GM18870 (cell line): Measurements from ENCODE around the gene GRAP2.
A peak's percentile ranks its signal among the peaks of the same experiment; 100 is the strongest.
"Not testable (repeated sequence)": the region's sequence is repeated elsewhere in the genome, so short reads cannot be mapped to it uniquely, and the experiment has no call there.

Source experiments
- ATAC-seq: cut with Tn5 transposase; IDR thresholded peaks from one replicate; pipeline ENCODE4 v1.9.1; 2021; ENCODE audit warnings: moderate library complexity; ENCODE audit not compliant: unreplicated experiment

GRAP2 gene

DNA sequence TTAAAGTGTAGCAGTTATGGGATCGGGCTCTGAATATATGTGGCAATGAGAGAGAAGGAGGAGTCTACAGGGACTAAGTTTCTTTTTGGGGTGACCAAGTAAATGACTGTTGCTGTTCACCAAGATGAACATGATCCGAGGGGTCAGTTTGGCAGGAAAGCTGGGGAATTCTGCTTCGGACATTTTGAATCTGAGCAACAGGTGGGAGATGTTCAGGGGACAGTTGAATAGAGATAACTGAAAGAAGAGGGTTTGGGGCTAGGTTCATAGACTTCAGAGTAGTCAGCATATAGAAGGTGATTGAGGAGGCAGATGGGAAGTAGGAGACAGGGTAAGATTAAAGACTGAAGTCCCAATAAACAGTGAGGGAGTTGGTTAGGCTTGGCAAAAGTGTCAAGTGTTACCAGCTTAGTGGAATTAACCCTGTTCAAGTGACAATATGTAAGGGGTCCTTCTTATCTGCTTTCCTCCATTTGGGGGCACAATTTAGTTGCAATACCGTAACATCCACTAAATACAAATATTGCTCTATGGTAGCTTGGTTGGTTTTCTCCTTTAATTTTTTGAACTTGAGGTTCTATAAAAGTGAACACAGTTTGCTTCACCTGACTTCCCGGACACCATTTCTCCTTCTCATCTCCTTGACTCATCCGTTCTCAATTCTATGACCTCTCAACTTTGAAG lies 4.4 kb upstream of the GRAP2 start:
- no peak for ATAC-seq

DNA sequence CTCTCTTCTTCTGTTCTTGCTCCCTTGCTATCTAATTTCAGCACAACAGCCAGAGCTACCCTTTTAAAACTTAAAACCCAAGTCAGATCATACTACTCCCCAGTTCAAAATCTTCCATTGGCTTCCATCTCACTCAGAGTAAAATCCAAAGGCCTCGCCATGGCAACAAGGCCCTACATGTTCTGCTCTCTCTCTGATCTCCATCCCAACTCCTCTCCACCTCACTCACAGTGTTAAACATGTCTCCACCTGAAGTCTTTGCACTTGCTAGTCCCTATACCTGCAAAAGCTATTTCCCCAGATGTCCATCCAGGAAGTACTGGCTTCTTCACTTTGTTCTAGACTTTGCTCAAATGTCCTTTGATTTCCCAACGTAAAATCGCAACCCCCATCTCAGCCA lies 3.0 kb upstream of the GRAP2 start:
- ATAC-seq = no peak

DNA sequence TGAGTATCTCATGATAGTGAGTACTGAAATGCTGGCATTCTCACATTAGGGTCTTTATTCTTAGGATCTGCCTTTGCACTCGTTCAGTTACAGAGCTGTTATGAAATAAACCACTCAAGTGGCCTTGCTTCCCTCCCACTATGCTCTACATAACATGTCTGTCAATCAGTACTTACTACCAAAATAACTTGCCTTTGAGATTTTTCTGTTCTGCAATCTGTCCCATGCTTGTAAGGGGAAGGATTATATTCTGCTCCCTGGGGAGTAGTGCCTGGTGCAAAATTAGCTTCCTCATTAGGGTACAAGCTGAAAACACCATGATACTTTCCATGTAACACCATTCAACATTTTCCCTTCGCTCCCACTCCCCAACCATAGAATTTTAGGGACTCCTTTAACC lies 1.9 kb upstream of the GRAP2 start:
- ATAC-seq = peak; percentile 52

DNA sequence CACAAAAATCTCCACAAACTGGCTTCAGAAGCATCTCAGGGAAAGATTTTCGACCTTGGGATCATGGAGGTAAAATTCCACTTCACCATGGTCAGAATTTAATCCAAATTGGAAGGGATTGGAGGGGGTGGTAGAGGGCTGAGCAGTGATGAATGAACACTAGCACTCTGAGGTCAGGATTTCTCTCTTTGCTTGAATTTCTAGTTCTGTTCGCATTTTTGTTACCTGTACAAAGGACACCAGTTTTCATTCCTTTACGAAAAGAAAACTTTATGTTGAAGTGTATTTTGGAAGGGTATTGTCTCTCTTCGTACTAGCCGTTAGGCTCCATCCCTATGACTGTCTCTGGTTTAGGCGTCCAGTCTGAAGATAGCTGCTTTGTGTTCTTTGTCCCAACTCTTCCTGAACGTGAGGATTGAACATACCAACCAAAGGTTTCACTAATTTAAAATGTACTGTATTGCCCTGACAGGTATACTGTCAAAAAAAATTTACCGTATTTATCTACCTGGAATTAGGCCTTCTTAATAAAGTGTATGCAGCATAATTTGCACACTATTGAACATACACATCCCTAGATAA lies 772 bp downstream of the GRAP2 start:
- no peak for ATAC-seq

DNA sequence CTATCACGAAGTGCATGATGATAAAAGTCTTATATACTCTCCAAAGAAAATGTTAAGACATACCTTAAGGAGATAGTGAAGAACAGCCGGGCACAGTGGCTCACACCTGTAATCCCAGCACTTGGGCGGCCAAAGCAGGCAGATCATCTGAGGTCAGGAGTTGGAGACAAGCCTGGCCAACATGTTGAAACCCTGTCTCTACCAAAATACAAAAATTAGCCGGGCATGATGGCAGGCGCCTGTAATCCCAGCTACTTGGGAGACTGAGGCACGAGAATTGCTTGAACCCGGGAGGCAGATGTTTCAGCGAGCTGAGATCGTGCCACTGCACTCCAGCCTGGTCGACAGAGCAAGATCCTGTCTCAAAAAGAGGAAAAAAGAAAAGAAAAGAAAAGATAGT lies 3.1 kb downstream of the GRAP2 start:
- not testable (repeated sequence) for ATAC-seq

DNA sequence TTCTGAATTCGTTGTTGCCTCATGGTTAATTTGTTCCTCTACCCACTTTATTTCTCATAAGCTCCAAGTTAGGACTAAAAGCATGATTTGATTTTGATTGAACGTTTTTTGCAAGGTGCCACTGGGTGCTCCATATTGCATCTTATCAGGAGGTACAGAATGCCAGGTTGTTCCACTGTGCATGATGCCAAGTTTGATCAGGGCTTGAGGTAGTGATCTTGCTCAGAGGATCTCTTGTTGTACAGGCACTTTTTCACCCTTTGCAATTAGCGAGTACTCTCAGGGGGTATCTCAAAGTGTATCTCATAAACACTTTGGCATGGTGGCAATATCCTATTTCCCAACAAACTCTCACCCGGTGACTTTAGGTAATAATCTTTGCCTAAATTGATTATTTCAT lies 4.0 kb downstream of the GRAP2 start:
- no peak for ATAC-seq

DNA sequence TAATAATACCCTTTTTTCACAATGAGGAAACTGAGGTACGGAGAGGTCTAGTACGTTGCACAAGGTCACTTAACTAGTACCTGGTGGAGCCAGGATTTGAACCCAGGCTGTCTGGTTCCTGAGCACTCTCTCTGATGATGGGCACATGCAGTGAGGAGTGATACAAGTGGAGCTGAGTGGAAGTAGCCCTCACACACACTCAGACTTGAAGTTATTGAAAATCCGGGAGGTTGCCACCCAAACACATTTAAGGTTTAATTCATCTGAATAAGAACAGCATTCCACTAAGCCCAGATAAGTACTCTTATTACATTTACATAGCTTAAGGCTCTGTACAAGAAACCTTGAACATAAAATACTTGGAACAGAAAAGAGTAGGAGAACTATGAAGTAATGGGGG lies 4.8 kb downstream of the GRAP2 start:
- ATAC-seq = no peak

DNA sequence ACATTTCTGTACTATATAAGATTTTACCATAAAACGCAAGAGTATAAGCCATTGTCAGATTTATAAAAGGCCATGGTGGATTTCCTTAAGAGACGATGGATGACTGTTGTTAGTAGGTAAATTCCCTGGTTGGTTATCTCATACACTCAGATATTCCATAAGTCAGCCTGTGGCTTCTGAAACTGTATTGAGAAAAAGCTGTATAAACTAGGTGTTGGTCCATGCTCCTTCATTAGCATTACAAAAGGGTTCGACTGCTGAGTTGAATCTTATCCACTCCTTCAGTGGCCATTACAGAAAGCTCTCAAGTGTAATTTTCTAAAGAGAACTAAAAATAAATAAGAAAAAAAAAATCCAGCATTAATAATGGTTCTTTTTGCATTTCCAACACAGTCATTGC lies 5.3 kb downstream of the GRAP2 start:
- no peak for ATAC-seq

DNA sequence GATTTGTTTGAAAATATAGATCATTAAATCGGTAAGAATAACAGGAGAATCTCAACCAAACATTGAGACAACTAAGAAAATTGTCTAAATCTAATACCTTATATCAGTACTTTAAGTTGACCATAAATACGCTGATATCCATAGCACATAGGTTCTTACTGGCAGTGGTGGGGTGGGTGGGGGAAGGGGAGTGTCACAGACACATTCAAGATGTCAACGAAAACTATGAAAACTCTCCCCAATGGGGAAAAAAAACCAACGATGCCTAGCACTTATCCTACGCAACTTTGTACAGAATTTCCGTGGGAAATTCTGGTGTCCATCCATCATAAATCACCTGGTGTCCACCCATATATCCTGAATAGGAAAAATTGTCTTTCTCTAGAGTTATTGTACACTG lies 6.2 kb downstream of the GRAP2 start:
- ATAC-seq = no peak

DNA sequence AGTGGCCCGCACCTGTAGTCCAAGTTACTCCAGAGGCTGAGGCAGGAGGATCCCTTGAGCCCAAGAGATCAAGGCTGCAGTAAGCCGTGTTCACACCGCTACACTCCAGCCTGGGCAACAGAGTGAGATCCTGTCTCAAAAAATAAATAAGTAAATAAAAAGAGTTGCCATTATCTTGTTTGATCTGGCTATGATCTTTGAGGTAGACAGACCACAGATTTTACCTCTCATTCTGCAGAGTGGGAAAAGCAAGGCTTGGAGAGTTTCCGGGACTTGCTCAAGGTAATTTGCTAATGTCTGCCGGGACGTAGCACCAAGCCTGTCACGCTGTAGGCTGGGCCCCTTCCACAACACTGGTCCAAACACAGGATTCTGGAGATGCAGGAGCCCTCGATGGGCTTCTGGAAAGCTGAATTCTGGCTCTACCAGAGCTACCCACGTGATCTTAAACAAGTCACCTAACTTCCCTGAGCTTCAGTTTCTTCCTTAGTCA lies 6.8 kb downstream of the GRAP2 start:
- ATAC-seq = no peak

DNA sequence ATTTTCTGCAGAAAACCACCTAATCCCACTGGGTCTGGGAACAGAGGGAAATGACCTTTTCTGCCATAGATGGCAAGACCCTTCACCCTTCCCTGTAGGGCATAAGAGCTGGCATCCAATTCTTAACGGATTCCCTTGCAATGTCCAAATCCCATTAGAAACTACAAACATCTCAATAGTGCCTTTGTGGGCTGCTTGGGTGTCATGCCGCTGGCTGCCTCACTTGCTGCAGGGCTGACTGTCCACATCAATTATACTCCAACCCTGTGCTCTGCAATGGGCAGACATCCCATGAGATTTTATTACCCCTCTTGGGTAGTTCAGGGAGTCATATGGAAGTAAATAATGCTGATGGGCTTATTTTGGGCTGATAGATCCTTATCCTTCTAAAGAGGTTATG lies 7.3 kb downstream of the GRAP2 start:
- ATAC-seq = no peak

DNA sequence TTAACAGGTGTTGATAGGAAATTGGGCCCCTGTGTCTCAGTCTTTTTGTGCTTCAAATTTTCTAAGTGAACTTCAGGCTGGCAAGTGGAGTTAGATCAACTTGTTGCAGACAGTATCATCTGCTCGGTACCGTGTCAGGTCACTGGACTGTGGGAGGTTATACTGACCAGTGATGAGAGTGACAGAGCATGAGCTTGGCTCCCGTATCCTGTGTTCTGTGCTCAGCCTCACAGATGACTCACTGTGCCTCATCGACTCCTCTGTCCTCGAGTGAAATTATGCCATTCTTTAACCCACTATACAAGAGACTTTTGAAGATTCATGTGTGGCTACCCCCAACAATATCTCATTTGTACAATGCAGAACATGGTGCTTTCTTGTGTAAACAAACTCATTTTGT lies 7.9 kb downstream of the GRAP2 start:
- ATAC-seq = no peak

DNA sequence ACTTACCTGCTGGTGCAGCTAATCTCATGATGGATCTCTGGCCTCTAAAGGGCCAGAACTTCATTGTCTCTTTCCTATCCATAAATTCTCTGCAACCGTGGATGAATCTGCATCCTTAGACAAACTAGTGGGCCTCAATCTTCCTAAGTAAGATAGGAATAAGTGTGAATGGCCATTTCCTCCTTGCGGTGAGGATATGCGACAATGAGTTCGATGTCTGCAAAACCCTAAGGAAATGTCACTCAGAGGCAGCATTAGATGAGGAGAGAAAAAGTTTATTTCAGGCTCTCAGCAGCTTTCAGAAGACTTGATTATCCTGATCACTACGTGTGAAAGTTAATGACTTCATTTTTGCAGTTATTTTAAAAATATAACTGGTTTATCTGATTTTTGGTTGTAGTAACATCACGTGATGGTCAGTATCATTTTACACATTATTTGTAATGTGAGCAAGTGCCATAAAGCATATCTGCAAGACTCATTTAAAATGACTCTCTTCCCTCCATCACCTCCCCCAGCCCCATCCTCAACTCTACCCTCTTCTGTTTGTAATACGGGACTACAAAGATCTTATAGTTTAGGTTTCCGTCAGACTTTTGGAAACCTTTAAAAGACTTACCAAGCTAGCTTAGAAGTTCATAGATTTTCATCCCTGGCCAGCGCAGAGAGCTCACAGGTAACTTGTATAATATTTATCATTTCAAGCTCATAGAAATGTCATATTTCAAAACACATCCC lies 10.2 kb downstream of the GRAP2 start:
- ATAC-seq = no peak

DNA sequence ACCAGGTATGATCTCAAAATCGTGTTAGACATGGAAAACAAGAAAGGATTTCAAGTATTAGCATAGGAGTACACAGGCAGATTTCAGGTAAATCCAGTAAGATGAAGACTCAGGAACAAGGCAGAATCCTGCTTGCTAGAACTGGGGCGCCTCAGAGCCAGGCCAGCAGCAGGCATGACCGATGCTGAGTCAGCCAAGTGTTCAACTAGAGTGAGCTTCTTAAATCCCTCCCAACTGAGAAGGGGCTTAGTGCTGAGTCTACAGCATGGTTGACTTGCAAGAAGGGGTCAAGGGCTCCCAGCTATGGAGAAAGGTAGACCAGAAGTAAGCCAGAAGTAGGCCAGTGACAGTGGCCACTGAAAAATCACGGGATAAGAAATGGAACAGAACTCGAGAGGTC lies 12.4 kb downstream of the GRAP2 start:
- no peak for ATAC-seq

DNA sequence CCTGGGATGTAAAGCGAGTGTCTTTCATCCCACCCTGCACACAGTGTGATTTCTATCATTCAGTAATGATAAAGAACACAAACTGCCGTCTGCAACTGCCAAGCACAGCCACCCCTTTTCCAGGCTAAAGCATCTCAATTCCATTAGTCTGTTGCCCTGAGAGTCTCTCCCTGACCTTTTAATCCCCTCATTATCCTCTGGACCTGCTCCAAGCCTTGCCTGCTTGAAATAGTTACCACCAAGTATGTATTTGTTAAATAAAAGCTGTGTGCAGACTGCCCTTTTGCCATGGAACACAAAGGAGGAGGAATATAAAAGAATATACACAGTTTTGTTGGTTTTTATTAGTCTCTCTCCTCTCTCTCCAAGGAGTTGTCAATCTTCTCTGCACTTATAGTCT lies 13.0 kb downstream of the GRAP2 start:
- no peak for ATAC-seq

DNA sequence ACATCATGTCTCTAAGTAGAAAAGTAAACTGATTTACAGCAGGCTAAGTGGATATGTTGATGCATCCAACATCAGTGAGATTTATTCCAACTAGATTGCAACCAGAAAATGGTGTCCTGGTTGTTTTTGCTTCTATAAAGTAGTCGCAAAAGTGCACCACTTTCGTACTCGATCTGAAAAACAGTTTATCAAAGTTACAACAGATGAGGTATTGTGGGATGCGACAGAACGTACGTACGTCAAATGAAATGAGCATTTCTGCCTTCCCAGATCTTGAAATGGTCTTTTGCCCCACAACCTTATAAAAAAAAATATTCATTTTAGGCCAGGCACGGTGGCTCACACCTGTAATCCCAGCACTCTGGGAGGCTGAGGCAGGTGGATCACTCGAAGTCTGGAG lies 13.7 kb downstream of the GRAP2 start:
- no peak for ATAC-seq

DNA sequence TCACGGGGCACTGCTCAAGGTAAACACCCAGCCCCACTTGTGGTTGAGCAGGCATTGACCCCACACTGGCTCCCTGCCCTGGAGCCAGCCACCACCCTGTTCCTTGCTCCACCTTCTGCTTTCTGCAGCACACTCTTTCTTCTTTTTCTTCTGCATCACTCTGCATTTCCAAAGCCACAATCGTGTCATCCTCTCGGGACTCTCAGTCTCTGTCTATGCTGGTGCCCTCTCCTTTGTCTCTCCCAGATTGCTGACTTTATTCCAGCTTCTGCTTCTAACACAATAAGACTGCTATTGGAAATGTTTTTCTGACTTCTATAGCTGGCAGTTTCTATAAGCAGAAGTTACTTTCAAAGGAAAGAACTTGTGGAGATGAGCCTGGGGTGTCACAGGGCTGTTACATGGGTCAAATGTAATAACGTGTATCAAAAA lies 14.4 kb downstream of the GRAP2 start:
- ATAC-seq = no peak

DNA sequence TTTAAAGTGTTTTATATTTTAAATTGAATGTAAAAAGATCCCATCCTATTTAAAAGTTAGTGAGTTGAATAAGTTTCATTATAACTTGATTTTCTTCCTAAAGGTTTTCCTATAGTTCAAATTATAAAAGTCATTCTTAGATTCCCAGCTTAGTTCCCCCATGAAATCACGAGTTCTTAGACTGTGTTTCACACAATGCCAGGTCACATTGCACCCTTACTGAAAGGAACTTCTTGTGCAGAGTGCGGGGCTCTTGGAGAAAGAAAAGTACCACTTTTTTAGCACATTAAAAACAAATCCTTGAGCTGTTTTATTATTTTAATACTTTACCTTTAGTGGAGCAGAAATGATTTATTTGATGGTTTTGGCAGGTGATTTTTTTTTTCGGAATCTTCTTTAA lies 15.6 kb downstream of the GRAP2 start:
- no peak for ATAC-seq

DNA sequence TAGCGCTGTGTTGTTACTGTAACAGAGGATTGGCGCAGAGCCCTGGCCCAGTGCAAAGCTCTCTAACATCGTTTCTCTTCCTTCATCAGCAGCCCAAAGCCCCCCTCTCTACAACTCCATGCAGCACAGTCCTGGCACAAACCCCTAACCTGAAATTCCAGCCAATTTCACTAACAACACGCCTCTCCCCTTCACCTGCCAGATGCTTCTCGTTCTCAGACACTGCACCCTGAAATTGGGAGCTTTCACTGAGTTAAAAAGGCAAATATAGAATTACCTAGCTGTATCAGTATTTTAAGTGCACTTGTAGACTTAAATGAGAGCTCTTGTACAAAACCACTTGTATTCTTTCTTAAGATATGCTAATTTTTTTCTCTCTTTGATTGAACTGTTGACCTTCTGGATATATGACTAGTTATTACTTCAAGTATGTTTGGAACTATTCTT lies 16.3 kb downstream of the GRAP2 start:
- ATAC-seq = no peak

DNA sequence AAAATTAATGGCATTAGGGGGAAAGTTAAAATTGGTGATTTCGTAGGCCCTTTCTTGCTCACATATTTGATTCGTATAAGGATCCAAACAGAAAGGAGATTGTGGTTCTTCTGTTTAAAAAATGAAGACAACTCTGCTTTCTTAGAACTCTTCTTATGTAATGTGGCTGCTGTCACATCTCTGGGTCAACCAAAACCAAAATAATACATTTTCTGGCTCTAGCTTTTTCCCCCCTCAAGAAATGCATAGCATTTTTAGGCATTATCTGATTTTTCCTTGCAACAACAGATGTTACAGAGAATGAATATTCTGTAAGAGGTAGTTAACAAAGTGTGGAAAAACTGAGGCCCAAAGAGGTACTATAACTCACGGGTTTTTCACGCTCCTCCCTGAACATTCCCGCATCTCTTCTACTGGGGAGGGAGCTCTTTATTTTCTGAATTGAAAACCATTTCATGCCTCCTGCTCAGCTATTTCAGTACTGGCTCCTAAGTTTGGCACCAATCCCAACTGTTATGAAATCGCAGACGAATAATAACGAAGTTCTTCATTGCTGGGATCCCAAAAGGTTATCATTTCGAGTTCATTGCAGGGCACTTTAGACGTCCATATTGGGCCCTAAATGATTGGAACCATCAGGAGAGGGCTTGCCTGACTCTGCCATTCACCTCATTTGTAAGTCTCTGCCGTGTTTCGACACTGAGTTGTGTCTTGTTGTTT lies 17.1 kb downstream of the GRAP2 start:
- no peak for ATAC-seq

DNA sequence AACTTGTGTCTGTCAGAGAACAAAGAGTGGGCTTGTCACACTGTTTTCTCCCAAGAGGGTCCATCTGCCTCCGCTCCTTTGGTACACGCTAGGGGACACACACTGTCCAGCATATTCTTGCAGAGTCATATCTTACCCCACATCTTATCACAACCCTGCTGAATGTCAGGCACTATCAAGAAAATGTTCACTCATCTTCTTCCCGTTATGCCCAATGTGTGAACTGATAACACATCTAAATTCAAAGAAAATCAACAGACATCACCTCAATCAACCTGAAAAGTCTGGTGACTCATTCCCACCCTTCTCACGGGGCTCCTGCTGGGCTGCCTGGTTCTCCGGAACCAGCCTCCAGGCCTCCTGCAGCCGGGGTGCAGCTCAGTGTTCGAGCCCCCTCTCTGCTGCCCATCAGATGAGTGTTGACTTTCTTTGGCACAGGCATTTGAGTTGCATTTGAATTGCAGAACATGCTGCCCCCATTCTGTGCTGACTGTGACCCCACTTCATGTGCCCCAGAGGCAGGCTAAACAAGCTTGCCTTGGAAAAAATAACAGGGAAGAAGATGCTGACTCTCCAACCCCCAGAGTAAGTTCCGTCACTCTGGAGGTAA lies 19.4 kb downstream of the GRAP2 start:
- no peak for ATAC-seq
